CD4-positive, alpha-beta T cell (primary cell): Measurements from ENCODE around the gene EEF1AKMT3. TPM values are rescaled to one million over a fixed set of nuclear protein-coding genes. Genes with fewer than 3 reads are reported as not detected.

Source experiments
- ATAC-seq: fragments of 200-7000 bp; cut with Tn5 transposase; one replicate; pipeline ENCODE4 v1.10.0; 2022; ENCODE audit warnings: mild to moderate bottlenecking; ENCODE audit not compliant: poor library complexity
- CTCF ChIA-PET: fragments of 350-600 bp; sonication (Branson Sonifier 250); formaldehyde crosslinking; loops from one replicate; lab custom pipeline; 2021; ENCODE audit warnings: antibody characterized with exemption, inconsistent platforms; lab: Charles Lee
- POLR2A ChIA-PET: fragments of 350-600 bp; sonication (Branson Sonifier 250); formaldehyde crosslinking; loops from one replicate; lab custom pipeline; 2021; ENCODE audit warnings: antibody characterized with exemption, inconsistent platforms; lab: Charles Lee
- DNase-seq, 14 experiments: peaks; one replicate each; pipeline ENCODE4 v3.0.0-alpha.2; 2013 to 2020; ENCODE audit warnings: mixed read lengths in 2 of 14
- H3K27ac ChIP-seq, 2 donors: one replicate each; pipeline versions ENCODE4 v1.5.1 to v1.7.0; 2013; ENCODE audit warnings: low read length in 2 of 2, low read depth in 1 of 2, mild to moderate bottlenecking in 1 of 2
- H3K27me3 ChIP-seq, 2 experiments: 1 replicate in 1 of 2; 2 replicates in 1 of 2; pipeline versions ENCODE4 v1.6.1 to v1.7.0; 2013; ENCODE audit warnings: low read length in 2 of 2, control low read depth in 1 of 2, mild to moderate bottlenecking in 1 of 2, moderate library complexity in 1 of 2; ENCODE audit not compliant: insufficient read depth in 2 of 2, control insufficient read depth in 1 of 2
- H3K36me3 ChIP-seq: one replicate; pipeline ENCODE4 v1.6.1; 2013; ENCODE audit warnings: low read length, control low read depth; ENCODE audit not compliant: insufficient read depth
- H3K4me1 ChIP-seq: one replicate; pipeline ENCODE4 v1.6.1; 2013; ENCODE audit warnings: low read length, control low read depth; ENCODE audit not compliant: insufficient read depth
- H3K4me3 ChIP-seq: one replicate; pipeline ENCODE4 v1.5.1; 2013; ENCODE audit warnings: mild to moderate bottlenecking, low read length, moderate library complexity
- H3K9me3 ChIP-seq, 2 experiments: 1 replicate in 1 of 2; 2 replicates in 1 of 2; pipeline versions ENCODE4 v1.6.1 to v1.7.0; 2013; ENCODE audit warnings: low read length in 2 of 2, mild to moderate bottlenecking in 2 of 2, control low read depth in 1 of 2, moderate library complexity in 1 of 2; ENCODE audit not compliant: control insufficient read depth in 1 of 2, insufficient read depth in 1 of 2
- H3K27ac Mint-ChIP-seq: one replicate; pipeline ENCODE4 v1.8.0; 2020; ENCODE audit warnings: mixed read lengths
- H3K27me3 Mint-ChIP-seq: one replicate; pipeline ENCODE4 v1.8.0; 2021; ENCODE audit warnings: mixed read lengths
- H3K36me3 Mint-ChIP-seq: one replicate; pipeline ENCODE4 v1.8.0; 2021; ENCODE audit warnings: low read depth, mixed read lengths
- H3K4me1 Mint-ChIP-seq: one replicate; pipeline ENCODE4 v1.8.0; 2021; ENCODE audit warnings: low read depth, mixed read lengths
- H3K4me3 Mint-ChIP-seq: one replicate; pipeline ENCODE4 v1.8.0; 2020; ENCODE audit warnings: mild to moderate bottlenecking, mixed read lengths
- H3K9me3 Mint-ChIP-seq: one replicate; pipeline ENCODE4 v1.8.0; 2020; ENCODE audit warnings: mixed read lengths
- CTCF ChIP-seq: fragments of 200-600 bp; IDR thresholded peaks from one replicate; pipeline ENCODE4 v1.8.0; 2022; ENCODE audit warnings: antibody characterized with exemption, mild to moderate bottlenecking
- intact Hi-C, 2 experiments: fragments of 100-400 bp; cut with DNase I in 1 of 2; cut with micrococcal nuclease in 1 of 2; formaldehyde crosslinking; loops; one replicate each; pipeline versions ENCODE4 v1.15.1 to v1.9.0; 2023 to 2025; cut with DNase I, micrococcal nuclease
- total RNA-seq, 174 experiments: library from RNA in 2 of 174; stranded (reverse) in 2 of 174; gene quantifications; one replicate each; pipeline ENCODE4 v1.2.3 and lab custom pipeline; 2021 to 2026

The EEF1AKMT3 gene
- total RNA-seq, 2 experiments from 2014 or later, result 1.1 to 1.4 TPM

GRCh38 chr12:57731411-57732080 is 40.9 kb upstream of the EEF1AKMT3 start:
- Mint-ChIP-seq H3K4me3 (no peak overlapping the region), H3K27me3 (no peaks in the 10 kb centered on the region), H3K9me3 (no peaks in the 10 kb centered on the region), H3K36me3 (peaks cover 95% of the 10 kb centered on the region), H3K4me1 (peaks cover 17% of the 10 kb centered on the region), H3K27ac (no peak overlapping the region)
- Histone ChIP-seq H3K9me3 (peaks cover 0 to 12% of the 10 kb centered on the region in 2 experiments), H3K36me3 (peaks cover 97% of the 10 kb centered on the region), H3K27me3 (no peaks in the 10 kb centered on the region), H3K4me3 (no peak overlapping the region), H3K4me1 (peaks cover 6% of the 10 kb centered on the region), H3K27ac (no peak overlapping the region)
- TF ChIP-seq CTCF, result no peak
- ATAC-seq (no peak), DNase-seq (no peak)
- intact Hi-C loops, result no loop called here
- CTCF ChIA-PET, result no interaction called here
- POLR2A ChIA-PET, result interaction anchor here (1.7 kb wide), 1 partner anchor 9 kb away, joined by 6 read pairs; no protein-coding TSS in a partner anchor

GRCh38 chr12:57732270-57732669 is 40.1 kb upstream of the EEF1AKMT3 start:
- POLR2A ChIA-PET, result interaction anchor here (1.7 kb wide), 1 partner anchor 9 kb away, joined by 6 read pairs; no protein-coding TSS in a partner anchor
- no peak for DNase-seq
- Histone ChIP-seq H3K36me3 (peaks cover 97% of the 10 kb centered on the region), H3K4me1 (peaks cover 13% of the 10 kb centered on the region), H3K9me3 (peaks cover 0 to 6% of the 10 kb centered on the region in 2 experiments), H3K4me3 (no peak overlapping the region), H3K27me3 (no peaks in the 10 kb centered on the region), H3K27ac (no peak overlapping the region)
- TF ChIP-seq CTCF, result no peak
- peaks cover 93% of the 10 kb centered on the region for H3K36me3 Mint-ChIP-seq
- no peak for ATAC-seq
- CTCF ChIA-PET, result interaction anchor here (1.3 kb wide), 1 partner anchor 27 kb away, joined by 3 read pairs; no protein-coding TSS in a partner anchor
- no peak overlapping the region for H3K4me3 Mint-ChIP-seq
- H3K27ac Mint-ChIP-seq, result no peak overlapping the region
- H3K9me3 Mint-ChIP-seq, result no peaks in the 10 kb centered on the region
- H3K27me3 Mint-ChIP-seq, result no peaks in the 10 kb centered on the region
- intact Hi-C loops, result no loop called here
- H3K4me1 Mint-ChIP-seq, result peaks cover 21% of the 10 kb centered on the region

GRCh38 chr12:57732726-57733593 is 39.5 kb upstream of the EEF1AKMT3 start:
- ChIA-PET CTCF (interaction anchor here (1.3 kb wide), 1 partner anchor 26 kb away, joined by 3 read pairs; no protein-coding TSS in a partner anchor), POLR2A (interaction anchor here (1.7 kb wide), 1 partner anchor 8 kb away, joined by 6 read pairs; no protein-coding TSS in a partner anchor)
- peaks cover 13% of the 10 kb centered on the region for H3K4me1 ChIP-seq
- ATAC-seq (no peak), DNase-seq (no peak)
- no peak for TF ChIP-seq CTCF
- H3K27ac ChIP-seq, result no peak overlapping the region
- no peaks in the 10 kb centered on the region for H3K27me3 Mint-ChIP-seq
- H3K9me3 Mint-ChIP-seq, result no peaks in the 10 kb centered on the region
- H3K36me3 ChIP-seq, result peaks cover 93% of the 10 kb centered on the region
- H3K4me3 Mint-ChIP-seq, result no peak overlapping the region
- no peaks in the 10 kb centered on the region for H3K27me3 ChIP-seq
- H3K27ac Mint-ChIP-seq, result no peak overlapping the region
- peaks cover 87% of the 10 kb centered on the region for H3K36me3 Mint-ChIP-seq
- H3K4me3 ChIP-seq, result no peak overlapping the region
- no peaks in the 10 kb centered on the region for H3K9me3 ChIP-seq
- peaks cover 21% of the 10 kb centered on the region for H3K4me1 Mint-ChIP-seq
- intact Hi-C loops, result no loop called here
